ENCODE data around the gene SSC5D. TPM values are rescaled to one million over a fixed set of nuclear protein-coding genes. Genes with fewer than 3 reads are reported as not detected.

SSC5D gene
- total RNA-seq, 1 experiment from 2014 or later: 1.5 TPM

GRCh38 chr19:55549500-55550320 lies 61.5 kb downstream of the SSC5D start:
- peak overlapping the region; percentile 44 to 59 for H3K4me3 ChIP-seq (replicated peaks in 1 of 2; ENCODE audit: low read depth in 1 of 2, low read length in 2 of 2)
- DNase-seq (ENCODE audit: low read depth, low spot score) (peak; percentile 34), ATAC-seq (peak; percentile 68)
- ChIA-PET POLR2A (interaction anchor here (0.6 to 2.1 kb wide), 4 partner anchors 50 to 105 kb away, joined by 3 to 9 read pairs (median 4); partner anchors contain the start of genes FIZ1 and U2AF2), RAD21 (ENCODE audit: low non-redundant PET in 1 of 2, low total read pairs in 2 of 2, uncharacterized antibody in 2 of 2, unreplicated experiment in 2 of 2) (no interaction called here), CTCF (interaction anchor here (0.5 to 1.3 kb wide), 3 partner anchors 56 to 104 kb away, joined by 3 to 8 read pairs (median 3); partner anchors contain the start of gene ZNF865)
- peak overlapping the region; percentile 86 for H2AFZ ChIP-seq (ENCODE audit: low read depth, low read length, poor library complexity, severe bottlenecking)
- peak overlapping the region; percentile 86 for H3K4me2 ChIP-seq (ENCODE audit: low read length)
- no peaks in the 10 kb centered on the region for H3K9me3 ChIP-seq (ENCODE audit: control insufficient read depth in 1 of 2, insufficient read depth in 1 of 2, low read depth in 1 of 2, low read length in 2 of 2)
- peaks cover 48 to 80% of the 10 kb centered on the region in 2 experiments for H3K4me1 ChIP-seq (ENCODE audit: control insufficient read depth in 1 of 2, insufficient read depth in 2 of 2, low read length in 2 of 2)
- no peaks in the 10 kb centered on the region for H4K20me1 ChIP-seq (ENCODE audit: insufficient read depth)
- BruUV-seq (replicated peaks): no TSS peak
- no peaks in the 10 kb centered on the region for H3K36me3 ChIP-seq (ENCODE audit: control insufficient read depth in 1 of 2, insufficient read depth in 2 of 2, low read length in 2 of 2)
- H3K27ac ChIP-seq (ENCODE audit: low read depth, low read length): peak overlapping the region; percentile 91
- H3K79me2 ChIP-seq (ENCODE audit: insufficient read depth, low read length): no peaks in the 10 kb centered on the region
- H3K27me3 ChIP-seq (ENCODE audit: insufficient read depth, low read length): no peaks in the 10 kb centered on the region
- intact Hi-C loops (cut with micrococcal nuclease): loop anchor here (5.0 kb wide), 1 partner anchor 38 kb away; no protein-coding TSS in a partner anchor
- H3K9me2 ChIP-seq (ENCODE audit: insufficient read depth): no peaks in the 10 kb centered on the region
- peak overlapping the region; percentile 67 for H3K9ac ChIP-seq (ENCODE audit: low read length)
- TF ChIP-seq CBX3 (IDR thresholded peaks at IDR 0.05; ENCODE audit: low read depth) (0 out of 2 replicates have a peak, but pooled peaks have one; percentile 54), REST (IDR thresholded peaks at IDR 0.05; ENCODE audit: low read depth) (no peak), SP1 (IDR thresholded peaks at IDR 0.05; ENCODE audit: low read depth) (0 out of 2 replicates have a peak, but pooled peaks have one; percentile 12), TCF7L2 (IDR thresholded peaks at IDR 0.05; ENCODE audit: borderline replicate concordance, extremely low read depth, insufficient read depth, insufficient read length) (no peak), ZFX (IDR thresholded peaks at IDR 0.05) (0 out of 2 replicates have a peak, but pooled peaks have one; percentile 34), EZH2 (IDR thresholded peaks at IDR 0.05) (no peak), EGR1 (IDR thresholded peaks at IDR 0.05; ENCODE audit: low read depth) (0 out of 2 replicates have a peak, but pooled peaks have one; percentile 43), EZH2phosphoT487 (IDR thresholded peaks at IDR 0.05; ENCODE audit: borderline replicate concordance) (no peak), CEBPB (IDR thresholded peaks at IDR 0.05; ENCODE audit: low read depth) (no peak), SRF (IDR thresholded peaks at IDR 0.05; ENCODE audit: low read depth) (no peak), ATF3 (IDR thresholded peaks at IDR 0.05) (no peak), FOSL1 (IDR thresholded peaks at IDR 0.05; ENCODE audit: low read depth) (peak; percentile 72), POLR2A (IDR thresholded peaks at IDR 0.05; ENCODE audit: borderline replicate concordance, extremely low read depth, insufficient read depth, insufficient read length) (no peak), JUND (IDR thresholded peaks at IDR 0.05) (no peak; the same call in 1 of the 2 replicates), ELF1 (IDR thresholded peaks at IDR 0.05; ENCODE audit: borderline replicate concordance, low read depth) (no peak), ZNF274 (IDR thresholded peaks at IDR 0.05; ENCODE audit: low read depth, low read length) (no peak), SIN3A (IDR thresholded peaks at IDR 0.05; ENCODE audit: low read depth) (no peak), ZBTB33 (IDR thresholded peaks at IDR 0.05; ENCODE audit: extremely low read depth, insufficient replicate concordance, low read length) (no peak)
- TF ChIP-seq, protein P1, sequence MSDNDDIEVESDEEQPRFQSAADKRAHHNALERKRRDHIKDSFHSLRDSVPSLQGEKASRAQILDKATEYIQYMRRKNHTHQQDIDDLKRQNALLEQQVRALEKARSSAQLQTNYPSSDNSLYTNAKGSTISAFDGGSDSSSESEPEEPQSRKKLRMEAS (IDR thresholded peaks at IDR 0.05): no peak; the same call in 1 of the 2 replicates
